Limb (tissue), 2 donors: Measurements from ENCODE around the gene ACSL6.

Experiments used
- DNase-seq, 2 donors: peaks; one replicate each; pipeline ENCODE4 v3.0.0-alpha.2; 2016; ENCODE audit errors: extremely low spot score in 2 of 2

The ACSL6 gene, protein sequence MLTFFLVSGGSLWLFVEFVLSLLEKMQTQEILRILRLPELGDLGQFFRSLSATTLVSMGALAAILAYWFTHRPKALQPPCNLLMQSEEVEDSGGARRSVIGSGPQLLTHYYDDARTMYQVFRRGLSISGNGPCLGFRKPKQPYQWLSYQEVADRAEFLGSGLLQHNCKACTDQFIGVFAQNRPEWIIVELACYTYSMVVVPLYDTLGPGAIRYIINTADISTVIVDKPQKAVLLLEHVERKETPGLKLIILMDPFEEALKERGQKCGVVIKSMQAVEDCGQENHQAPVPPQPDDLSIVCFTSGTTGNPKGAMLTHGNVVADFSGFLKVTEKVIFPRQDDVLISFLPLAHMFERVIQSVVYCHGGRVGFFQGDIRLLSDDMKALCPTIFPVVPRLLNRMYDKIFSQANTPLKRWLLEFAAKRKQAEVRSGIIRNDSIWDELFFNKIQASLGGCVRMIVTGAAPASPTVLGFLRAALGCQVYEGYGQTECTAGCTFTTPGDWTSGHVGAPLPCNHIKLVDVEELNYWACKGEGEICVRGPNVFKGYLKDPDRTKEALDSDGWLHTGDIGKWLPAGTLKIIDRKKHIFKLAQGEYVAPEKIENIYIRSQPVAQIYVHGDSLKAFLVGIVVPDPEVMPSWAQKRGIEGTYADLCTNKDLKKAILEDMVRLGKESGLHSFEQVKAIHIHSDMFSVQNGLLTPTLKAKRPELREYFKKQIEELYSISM

DNA sequence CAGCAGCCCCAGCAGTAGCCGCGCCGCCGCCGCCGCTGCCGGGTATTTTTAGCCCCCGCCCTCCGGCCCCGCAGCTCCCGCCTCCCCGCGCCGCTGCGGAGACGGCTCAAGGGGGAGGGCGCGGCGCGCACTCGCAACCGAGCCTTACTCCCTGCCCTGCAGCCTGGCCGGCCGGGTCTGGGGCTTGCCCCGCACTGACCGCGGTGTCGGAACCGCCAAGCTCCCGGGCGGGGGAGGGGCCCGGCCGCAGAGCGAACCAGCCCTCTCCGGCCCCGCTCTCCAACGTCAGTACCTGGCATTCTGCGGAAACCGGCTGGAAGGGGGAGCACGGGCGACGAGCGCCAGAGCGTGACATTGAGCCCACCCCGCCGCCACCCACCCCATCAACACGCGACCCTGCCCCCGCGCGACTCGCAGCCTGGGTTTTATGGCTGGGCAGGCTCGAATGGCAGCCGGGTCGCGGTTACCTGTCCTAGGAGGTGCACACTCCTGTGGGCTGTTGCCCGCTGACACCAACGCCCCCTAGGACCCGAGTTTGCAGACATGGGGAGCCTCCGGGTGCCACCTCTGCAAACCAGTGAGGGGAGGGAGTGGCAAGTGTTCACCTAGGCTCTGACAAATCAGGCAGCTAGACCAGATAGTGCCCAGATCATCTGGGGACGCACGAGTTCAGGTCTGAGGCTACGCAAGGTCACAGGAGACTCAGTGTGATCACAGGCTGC is at the start of gene ACSL6:
ACSL6 (minus strand) TSS at position 37 of the 722 bp plus-strand sequence. CDS start 105 bp downstream, outside the sequence.
- peak in 1 of 2 donors; percentile 61 for DNase-seq

DNA sequence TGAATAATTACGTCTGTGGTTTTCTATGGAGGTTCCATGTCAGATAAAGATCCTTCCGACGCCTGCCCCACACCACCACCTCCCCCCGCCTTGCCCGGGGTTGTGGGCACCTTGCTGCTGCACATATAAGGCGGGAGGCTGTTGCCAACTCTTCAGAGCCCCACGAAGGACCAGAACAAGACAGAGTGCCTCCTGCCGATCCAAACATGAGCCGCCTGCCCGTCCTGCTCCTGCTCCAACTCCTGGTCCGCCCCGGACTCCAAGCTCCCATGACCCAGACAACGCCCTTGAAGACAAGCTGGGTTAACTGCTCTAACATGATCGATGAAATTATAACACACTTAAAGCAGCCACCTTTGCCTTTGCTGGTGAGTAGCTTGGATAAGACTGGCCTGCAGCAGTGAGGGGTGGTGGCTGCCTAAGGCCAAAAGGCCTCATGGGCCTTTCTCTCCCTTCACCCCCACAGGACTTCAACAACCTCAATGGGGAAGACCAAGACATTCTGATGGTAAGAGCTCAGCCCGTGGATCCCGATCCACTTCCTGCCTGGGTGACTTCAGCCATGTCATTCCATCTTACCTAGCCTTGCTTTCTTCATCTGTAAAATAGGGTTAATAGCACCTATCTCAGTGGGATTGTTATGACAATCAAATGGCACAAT is 49.2 kb upstream of the ACSL6 start, which contains the start of gene IL3:
IL3 (plus strand) TSS at position 155 of the 661 bp plus-strand sequence; CDS start at position 207, 52 bp downstream.
- DNase-seq, result peak in 1 of 2 donors; percentile 7

DNA sequence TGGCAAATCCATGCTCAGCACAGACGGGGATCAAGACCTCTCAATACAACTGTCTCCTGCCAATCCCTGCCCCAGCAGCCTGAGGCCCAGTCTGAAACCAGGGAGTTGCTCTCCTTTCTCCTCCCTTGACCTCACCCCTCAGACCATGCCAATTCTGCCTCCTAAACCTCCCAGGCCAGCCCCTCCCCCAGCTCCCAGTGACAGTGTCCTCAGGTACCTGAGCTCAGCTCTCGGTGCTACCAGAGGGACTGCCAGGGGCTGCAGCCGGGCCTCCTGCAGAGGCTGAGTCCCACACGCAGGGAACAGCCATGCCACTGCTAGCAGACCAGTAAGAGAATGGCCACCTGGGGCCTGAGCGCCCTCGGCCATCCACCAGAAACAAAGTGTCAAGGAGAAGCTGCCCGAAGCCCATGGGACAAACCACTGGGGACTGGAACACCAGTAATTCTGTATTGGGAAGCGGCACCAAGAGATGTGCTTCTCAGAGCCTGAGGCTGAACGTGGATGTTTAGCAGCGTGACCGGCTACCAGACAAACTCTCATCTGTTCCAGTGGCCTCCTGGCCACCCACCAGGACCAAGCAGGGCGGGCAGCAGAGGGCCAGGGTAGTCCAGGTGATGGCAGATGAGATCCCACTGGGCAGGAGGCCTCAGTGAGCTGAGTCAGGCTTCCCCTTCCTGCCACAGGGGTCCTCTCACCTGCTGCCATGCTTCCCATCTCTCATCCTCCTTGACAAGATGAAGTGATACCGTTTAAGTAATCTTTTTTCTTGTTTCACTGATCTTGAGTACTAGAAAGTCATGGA is 48.4 kb upstream of the ACSL6 start:
- peak in 1 of 2 donors; percentile 18 for DNase-seq

DNA sequence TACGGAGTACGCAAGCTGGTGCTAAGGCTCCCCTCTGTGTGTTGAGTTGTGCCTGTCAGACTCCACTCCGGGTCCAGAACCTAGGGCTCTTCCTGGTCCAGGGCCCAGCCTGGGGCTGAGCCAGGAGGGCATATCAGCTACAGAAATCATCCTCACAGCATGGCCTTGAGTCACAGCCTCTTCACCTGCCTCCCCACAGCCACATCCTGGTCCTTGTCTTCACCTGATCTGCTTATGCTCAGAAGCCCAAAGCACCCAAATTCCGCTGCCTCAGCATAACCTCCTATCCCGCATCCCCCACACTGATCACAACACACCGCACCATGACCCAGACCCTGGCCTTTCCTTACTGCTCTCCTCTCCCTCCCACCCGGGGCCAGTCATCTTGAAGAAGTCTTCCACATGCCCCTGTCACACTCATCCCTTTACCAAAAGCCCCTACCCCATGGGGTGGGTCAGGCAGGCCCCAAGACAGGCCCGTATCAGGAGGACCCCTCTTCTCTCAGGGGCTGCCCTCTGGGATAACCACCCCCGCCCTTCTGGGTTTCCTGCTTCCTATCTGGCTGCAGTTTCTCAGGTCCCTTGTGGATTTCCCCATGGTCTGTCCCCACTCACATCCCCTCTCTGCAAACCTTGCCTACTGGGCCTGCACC is 47.7 kb upstream of the ACSL6 start:
- peak in 1 of 2 donors; percentile 13 for DNase-seq

DNA sequence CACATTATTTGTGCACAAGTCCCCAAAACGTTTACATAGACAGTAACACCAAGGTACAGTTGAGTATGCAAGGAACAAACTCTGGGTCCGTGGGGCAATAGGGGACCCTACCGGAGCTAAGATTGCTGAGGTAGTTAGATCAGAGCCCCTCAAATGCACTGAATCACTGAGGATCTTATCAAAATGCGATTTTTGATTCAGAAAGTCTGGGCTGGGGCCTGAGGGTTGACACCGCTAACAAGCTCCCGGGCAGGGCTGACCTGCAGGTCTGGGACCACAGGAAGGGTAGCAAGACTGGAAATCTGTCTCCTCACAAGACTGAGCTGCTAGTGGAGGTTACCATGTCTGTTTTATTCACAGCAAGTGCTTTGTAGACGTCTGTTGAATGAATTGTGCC is 47.2 kb upstream of the ACSL6 start:
- peak in 1 of 2 donors; percentile 2 for DNase-seq

DNA sequence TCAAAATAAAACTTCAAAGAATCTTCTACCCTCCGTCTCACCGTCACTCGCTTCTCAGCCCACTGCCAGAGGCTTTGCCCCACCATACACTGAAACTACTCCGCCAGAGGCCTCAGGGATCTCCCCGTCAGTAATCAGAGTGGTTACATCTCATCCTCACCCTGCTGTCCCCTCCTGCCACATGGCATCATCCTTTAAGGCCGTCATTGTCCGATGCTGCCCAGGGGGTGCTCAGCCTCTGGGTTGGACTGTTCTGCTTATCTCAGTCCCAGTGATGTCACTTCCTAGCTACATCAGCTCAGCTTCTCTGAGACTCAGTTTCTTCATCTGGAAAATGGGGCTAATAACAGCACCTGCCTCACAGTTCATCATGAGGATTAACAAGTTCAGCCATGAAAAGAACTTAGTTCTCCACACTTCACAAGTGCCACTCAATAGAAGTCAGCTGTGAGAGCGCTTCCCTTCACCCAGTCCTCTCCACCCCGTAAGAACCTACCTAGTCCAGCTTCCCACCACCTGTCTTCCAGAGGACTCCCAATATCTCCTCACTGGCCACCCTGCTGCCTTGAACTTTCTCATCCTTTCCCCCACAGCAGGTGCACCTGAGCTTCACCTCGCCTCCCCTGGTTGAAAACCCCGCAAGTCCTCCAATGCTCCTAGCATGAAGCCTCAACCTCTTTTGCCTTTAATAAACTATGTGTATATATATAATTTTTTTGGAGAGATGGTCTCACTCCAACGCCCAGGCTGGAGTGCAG is 46.2 kb upstream of the ACSL6 start:
- DNase-seq, result peak in 1 of 2 donors; percentile 10

DNA sequence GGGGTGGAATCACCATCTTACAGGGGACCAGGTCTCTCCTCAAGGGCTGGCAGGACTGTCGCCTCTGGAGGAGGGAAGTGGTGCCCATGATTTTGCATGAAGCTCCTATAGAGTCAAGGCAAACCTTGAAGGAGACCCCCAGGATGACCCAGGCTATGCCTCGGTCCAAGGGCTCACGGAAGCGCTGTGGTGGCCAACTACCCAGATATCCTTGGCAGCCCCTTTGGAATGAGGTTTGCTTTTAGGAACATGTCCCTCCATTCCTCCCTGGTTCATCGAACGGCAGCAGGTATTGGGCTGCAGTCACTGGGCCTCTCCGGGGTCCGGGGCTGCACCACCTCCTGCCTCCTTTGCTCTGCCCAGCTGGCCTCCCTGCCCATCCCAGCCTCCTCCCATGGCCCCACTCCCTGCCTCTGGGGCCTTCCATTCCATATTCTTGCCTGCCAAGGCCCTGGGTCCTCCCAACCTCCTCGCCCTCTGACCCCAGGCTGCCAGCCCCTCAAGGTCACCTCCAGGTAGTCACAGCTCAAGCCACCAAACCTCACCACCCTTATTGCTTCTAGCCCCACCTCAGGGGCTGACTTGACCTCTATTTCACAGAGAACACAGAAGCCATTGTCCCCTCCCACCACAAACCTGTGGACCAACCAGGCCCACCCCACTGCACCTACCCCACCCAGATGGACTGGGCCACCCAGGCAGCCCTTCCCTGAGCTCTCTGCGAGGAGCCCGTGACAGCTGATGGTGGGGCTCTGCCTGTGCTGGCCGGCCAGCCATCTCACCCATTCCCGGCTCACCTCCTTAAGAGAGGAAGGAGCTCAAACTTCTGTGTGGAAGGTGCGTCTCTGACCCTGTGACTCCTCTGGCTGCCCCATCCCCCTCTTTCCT is 45.4 kb upstream of the ACSL6 start:
- peak in 1 of 2 donors; percentile 15 for DNase-seq

DNA sequence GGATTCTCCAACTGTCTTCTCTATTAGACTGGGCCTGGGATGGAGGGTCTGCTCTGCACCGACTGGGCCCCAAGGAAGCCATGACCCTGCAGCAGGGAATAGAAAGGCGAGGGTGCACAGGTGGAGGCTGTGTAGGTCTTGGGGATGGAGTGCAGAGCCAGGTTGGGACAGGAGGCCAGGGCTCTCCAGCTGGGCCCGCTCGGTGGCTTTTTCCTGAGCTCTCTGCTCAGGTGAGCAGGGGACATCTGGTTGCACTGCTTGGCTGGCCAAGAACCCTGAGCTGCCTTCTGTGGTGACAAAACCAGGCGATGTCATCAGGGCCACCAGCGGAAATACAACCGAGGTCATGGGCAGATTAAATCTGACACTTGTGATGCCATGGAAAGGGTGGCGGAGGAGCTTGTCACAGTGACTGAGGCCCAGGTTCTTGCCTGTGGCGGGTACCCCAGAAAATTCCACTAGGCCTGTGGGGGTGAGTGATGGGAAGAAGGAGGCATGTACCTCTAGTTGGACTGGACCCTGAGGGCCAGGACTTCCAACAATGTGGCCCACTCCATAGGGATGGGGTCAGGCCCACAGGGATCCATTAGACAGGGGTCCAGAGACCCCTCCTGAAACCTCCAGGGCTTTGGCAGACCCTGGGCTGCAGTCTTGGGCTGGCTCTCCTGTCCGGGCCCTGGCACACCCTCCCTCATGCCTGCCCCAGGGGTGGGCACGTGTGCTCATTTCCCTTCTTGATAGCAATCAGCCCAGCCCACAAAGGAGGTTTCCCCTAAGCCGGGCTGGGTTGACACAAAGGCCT is 44.6 kb upstream of the ACSL6 start:
- DNase-seq, result peak in 1 of 2 donors; percentile 16

DNA sequence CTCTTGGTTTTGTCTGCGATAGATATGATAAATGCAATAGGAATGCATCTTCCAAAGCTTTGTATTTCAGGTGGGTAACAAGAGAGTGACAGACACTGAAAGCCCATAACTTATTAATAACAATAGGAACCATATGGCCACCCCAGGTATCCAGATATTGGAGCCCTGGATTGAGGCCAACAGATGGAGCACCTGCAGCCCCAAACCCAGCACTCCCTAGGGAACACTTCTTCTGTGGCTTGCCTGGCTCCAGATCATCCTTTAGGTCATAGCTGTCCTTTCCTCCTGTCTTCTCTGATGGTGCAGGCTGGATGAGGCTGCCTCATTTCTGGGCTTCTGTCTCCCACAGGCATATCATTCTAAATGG is 44.0 kb upstream of the ACSL6 start:
- DNase-seq, result no peak

DNA sequence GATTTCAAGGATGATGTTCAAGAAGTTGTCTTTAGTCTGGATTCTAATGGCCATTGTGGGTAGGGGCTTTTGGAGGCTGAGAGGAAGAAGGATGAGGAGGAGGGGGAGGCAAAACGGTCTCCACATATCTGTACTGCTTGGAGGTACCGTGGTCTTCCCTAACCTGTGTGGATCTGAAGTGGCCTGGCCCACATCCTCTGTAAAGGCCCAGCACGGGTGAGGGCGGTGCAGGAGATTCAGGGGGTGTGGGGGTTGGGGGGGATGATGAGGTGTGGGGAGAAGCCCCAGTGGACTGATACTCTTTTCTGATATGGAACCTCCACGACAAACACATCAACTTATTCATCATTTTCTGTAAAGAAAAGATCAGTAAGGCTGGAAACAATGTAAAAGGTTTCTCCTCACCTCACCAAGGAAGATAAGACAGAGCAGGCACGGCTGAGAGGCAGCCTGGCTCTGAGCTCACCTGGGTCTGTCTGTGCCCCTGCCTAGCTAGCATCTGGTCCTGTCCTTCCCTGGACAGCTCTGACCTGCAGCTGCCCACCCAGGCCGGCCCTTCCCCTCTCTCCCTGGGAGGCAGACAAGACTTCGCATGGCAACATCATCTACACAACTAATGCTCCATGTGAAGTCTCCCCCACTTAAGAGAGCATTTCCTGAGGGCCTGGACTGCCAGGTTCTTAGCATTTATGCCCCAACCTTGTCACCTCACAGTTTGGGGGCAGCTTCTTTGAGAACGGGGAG is 43.4 kb upstream of the ACSL6 start:
- DNase-seq, result peak in 1 of 2 donors; percentile 3

DNA sequence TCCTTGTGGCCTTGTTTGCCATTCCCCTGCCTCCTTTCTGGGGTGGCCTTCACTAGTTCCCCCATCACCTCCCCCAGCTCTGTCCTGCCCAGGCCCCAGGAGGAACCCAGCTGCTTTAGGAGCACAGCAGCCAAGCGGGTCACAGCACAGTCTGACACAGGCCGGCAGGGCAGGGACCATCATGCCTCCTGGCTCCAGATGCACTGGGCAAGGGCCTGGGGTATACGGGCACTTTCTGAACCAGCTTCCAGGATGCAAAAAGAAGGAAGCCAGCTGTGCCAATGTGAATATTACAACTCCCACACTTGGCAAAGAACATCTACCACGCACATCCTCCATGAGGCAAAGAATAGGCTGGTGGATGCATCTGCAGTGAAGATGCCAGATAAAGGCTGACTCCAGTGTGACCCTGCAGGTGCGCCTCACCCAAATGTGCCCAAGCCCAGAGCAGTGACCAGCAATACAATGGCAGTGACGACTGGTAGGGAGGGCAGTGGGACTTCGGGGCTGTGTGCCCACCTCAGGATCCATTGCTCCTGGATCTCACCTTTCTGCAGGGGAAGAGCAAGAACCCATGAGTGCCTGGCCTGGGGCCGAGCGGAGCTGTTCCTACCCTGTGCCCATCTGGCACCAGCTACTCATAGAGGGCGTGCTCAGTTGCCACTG is 42.7 kb upstream of the ACSL6 start:
- DNase-seq, result peak in 1 of 2 donors; percentile 13

DNA sequence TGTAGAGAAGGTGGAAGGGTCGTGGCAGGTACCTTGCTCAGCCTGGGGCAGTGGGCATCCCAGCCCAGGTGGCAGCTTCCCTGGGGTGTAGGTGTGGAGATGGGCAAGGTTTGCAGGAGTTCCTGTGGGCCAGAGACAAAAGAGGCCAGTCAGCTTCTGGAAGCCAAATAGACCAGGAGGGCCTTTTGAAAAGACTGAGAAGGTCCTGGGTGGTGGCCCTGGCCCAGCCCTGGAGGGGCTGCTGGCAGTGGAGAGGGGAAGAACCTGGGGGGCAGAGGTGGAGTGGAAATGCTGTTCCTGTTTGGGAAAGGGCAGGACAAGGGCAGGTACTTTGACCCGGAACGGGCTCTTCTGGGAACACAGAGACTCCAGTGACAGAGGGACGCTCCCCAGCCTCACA is 42.0 kb upstream of the ACSL6 start:
- DNase-seq, result peak in 1 of 2 donors; percentile 7

DNA sequence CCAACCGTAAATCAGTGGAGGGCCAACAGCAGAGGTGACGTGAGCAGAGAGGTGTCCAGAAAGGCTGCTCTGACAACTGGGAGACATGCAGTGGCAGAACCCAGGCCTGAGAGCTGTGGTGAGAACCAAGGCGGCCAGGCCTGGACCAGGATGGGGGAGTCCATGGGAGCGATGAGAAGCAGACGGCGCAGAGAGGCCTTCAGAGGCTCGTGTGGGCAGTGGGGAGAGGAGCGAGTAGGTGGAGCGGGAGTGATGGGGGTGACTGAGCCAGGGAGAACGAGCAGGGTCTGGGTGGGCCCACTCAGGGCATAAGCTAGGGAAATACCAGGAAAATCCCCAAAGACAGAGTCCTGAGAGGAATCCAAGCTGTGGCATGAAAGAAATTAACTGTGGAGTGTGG is 41.1 kb upstream of the ACSL6 start:
- peak in 1 of 2 donors; percentile 16 for DNase-seq

DNA sequence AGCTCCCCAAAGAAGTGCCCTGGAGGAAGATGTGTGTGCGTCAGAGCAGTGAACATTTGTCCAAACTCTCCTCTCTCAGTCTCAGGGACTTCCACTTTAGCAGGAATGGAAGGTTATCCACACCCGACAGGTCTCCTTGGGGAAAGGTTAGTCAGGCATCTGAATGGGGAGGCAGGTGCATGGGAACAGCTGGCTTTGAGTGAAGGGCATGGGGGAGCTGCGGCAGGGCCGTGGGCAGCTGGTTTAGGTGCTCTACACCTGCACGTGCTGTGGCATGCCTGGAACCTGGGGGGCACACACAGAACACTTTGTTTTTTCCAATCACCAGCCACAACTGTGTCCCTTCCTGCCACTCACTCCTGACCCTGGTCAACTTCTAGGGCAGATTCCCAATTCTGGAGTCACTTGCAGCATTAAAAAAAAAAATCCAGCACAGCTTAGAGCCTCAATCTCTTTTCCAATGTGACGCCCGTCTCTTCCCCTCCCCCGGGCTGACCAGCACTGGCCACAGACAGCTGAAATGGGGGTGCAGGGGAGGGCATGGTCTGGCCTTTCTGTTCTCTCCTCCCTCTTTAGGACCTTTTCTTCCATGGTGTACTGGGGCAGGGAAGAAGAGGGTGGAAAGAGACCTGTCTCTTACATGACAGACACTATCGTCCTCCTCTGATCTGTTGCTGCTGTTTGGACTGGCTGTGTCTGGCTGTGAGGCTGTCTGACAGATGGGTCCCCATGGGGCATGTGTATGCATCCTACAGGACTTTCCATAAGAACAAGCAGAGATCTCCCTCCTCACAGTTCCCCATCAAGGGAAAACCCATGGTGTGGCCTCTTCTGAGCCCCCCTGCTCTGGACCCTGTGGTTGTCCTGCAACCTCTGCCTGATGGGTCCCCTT is 39.4 kb upstream of the ACSL6 start:
- DNase-seq, result peak in 1 of 2 donors; percentile 17

DNA sequence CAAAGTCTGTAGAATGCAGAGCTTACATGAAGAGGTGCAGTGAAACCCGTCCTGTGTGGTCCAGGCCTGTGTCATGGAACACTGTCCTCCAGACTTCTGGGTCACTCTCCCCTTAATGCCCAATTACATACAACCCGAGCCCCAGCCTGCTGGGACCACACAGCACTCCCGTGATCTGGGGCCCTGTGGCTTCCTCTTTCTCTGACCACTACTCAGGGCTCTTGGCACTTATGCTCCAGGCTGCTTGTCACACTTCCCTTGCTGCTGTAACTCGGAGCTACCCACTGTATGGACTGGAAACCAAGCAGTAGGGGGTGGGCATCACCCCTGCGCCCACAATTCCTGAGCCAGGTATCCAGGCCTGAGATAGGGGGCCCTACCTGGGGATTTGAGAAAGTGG is 38.7 kb upstream of the ACSL6 start:
- peak in 1 of 2 donors; percentile 10 for DNase-seq
